ENCODE measurements around the gene PCBP2.
A peak's percentile ranks its signal among the peaks of the same experiment; 100 is the strongest.

PCBP2 gene

DNA sequence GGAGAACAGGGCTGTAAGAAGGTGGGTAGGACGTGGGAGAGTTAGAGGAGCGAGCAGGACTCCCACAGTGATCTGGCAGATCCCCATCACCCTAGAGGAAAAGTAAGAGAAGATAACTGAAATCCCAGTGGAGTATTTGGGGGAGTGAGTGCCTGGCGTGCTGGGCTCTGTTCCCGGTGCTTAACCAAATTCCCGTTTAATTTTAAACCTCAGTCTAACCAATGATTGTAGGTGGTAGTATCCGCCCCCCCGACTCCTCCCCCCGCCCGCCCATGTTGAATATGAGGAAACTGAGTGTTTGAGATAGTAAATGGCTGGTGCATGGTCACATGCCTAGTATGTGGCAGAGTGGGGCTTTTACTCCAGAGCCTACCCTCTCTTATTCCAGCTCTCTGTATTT lies 50.4 kb downstream of the PCBP2 start:
- TF ChIP-seq, protein P1, sequence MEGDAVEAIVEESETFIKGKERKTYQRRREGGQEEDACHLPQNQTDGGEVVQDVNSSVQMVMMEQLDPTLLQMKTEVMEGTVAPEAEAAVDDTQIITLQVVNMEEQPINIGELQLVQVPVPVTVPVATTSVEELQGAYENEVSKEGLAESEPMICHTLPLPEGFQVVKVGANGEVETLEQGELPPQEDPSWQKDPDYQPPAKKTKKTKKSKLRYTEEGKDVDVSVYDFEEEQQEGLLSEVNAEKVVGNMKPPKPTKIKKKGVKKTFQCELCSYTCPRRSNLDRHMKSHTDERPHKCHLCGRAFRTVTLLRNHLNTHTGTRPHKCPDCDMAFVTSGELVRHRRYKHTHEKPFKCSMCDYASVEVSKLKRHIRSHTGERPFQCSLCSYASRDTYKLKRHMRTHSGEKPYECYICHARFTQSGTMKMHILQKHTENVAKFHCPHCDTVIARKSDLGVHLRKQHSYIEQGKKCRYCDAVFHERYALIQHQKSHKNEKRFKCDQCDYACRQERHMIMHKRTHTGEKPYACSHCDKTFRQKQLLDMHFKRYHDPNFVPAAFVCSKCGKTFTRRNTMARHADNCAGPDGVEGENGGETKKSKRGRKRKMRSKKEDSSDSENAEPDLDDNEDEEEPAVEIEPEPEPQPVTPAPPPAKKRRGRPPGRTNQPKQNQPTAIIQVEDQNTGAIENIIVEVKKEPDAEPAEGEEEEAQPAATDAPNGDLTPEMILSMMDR (IDR thresholded peaks at IDR 0.05; ENCODE audit: low read depth, low read length), result no peak
- peak; percentile 46 to 85 for DNase-seq (ENCODE audit: low read depth in 2 of 2)
- peak overlapping the region; percentile 79 to 84 for H3K4me3 ChIP-seq (replicated peaks in 1 of 2; ENCODE audit: low read depth in 2 of 2, low read length in 2 of 2)

GRCh38 chr12:53502983-53503728 lies 51.3 kb downstream of the PCBP2 start:
- H3K4me3 ChIP-seq (replicated peaks in 1 of 2; ENCODE audit: low read depth in 2 of 2, low read length in 2 of 2), result peak overlapping the region in 1 of 2 donors; percentile 22
- no peak for DNase-seq (ENCODE audit: low read depth in 2 of 2)

GRCh38 chr12:53504004-53504920 lies 52.4 kb downstream of the PCBP2 start:
- DNase-seq (ENCODE audit: low read depth in 2 of 2), result no peak
- TF ChIP-seq, protein P1 (IDR thresholded peaks at IDR 0.05; ENCODE audit: low read depth, low read length), result no peak
- no peak overlapping the region for H3K4me3 ChIP-seq (replicated peaks in 1 of 2; ENCODE audit: low read depth in 2 of 2, low read length in 2 of 2)

More at GRCh38 chr12:53502983-53503728, 51.3 kb downstream of the PCBP2 start:
- TF ChIP-seq, protein P1 (IDR thresholded peaks at IDR 0.05; ENCODE audit: low read depth, low read length), result no peak

DNA sequence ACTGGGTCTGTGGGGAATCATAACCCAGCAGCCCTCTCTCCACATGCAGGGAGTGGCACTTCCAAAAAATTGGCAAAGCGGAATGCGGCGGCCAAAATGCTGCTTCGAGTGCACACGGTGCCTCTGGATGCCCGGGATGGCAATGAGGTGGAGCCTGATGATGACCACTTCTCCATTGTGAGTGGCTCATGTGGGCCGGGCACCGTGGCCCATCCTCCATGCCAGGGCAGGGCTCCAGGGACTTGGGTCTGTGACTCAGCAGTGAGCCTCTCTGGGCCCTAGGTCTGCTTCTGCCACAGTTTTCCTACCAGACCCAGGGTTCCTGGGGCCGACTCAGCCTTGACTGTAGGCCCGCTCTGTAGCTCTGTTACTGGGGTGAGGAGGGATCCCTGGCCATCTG lies 53.2 kb downstream of the PCBP2 start:
- TF ChIP-seq, protein P1 (IDR thresholded peaks at IDR 0.05; ENCODE audit: low read depth, low read length), result no peak
- peak; percentile 58 to 79 for DNase-seq (ENCODE audit: low read depth in 2 of 2)
- H3K4me3 ChIP-seq (replicated peaks in 1 of 2; ENCODE audit: low read depth in 2 of 2, low read length in 2 of 2), result no peak overlapping the region

DNA sequence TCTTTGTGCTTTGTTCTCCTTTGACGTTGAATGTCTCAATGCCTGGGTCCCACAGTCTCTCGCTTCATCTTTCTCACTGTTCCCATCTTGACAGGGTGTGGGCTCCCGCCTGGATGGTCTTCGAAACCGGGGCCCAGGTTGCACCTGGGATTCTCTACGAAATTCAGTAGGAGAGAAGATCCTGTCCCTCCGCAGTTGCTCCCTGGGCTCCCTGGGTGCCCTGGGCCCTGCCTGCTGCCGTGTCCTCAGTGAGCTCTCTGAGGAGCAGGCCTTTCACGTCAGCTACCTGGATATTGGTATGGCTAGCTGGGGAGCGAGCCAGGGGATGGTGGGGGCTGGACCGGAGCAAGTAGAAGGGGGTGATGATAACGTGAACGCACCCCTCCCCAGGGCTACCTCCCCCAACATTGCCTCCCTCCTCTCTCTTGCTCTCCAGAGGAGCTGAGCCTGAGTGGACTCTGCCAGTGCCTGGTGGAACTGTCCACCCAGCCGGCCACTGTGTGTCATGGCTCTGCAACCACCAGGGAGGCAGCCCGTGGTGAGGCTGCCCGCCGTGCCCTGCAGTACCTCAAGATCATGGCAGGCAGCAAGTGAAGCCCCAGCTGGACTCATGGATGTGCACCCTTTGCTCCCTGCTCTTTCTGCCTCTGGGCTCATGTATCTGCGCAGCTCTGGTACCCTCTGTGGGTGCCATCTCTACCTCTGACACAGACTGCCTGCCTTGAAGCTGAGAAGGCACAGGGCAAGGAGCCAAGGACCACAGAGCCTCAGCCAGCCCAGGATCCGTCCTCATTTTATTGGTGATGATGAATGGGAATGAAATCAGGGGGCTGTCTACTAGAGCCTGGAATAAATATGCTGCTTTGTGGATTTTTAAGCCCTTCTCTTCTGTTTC lies 53.9 kb downstream of the PCBP2 start:
- TF ChIP-seq, protein P1 (IDR thresholded peaks at IDR 0.05; ENCODE audit: low read depth, low read length), result no peak
- DNase-seq (ENCODE audit: low read depth in 2 of 2), result no peak

GRCh38 chr12:53506450-53506785 lies 54.5 kb downstream of the PCBP2 start:
- H3K4me3 ChIP-seq (replicated peaks in 1 of 2; ENCODE audit: low read depth in 2 of 2, low read length in 2 of 2), result no peak overlapping the region
- TF ChIP-seq, protein P1 (IDR thresholded peaks at IDR 0.05; ENCODE audit: low read depth, low read length), result no peak
- DNase-seq (ENCODE audit: low read depth in 2 of 2), result no peak

More for the DNA sequence above, 53.9 kb downstream of the PCBP2 start:
- H3K4me3 ChIP-seq (replicated peaks in 1 of 2; ENCODE audit: low read depth in 2 of 2, low read length in 2 of 2), result no peak overlapping the region

All from cardiac fibroblast (primary cell).